ENCODE results near the gene RTL5.

GRCh38 chrX:72165551-72165950, 33.8 kb upstream of the RTL5 start:
- TF ChIP-seq CTCF (IDR thresholded peaks at IDR 0.05): no peak
- TF ChIP-seq ZFX (IDR thresholded peaks at IDR 0.05; ENCODE audit: borderline replicate concordance): no peak
